Panc1 (cell line): Measurements from ENCODE around the gene TEKT3. TPM values are rescaled to one million over a fixed set of nuclear protein-coding genes. Genes with fewer than 3 reads are reported as not detected.

Source experiments
- ATAC-seq: fragments of 200-7000 bp; cut with Tn5 transposase; 2 replicates; pipeline ENCODE4 v1.9.1; 2020; ENCODE audit warnings: mild to moderate bottlenecking, moderate library complexity
- BruUV-seq: library from RNA; stranded (reverse); fragments of 400-500 nt; replicated peaks from 2 replicates; lab custom pipeline; 2021; lab: Mats Ljungman, UMichigan
- CTCF ChIA-PET: fragments of 300-600 bp; sonication (Branson Sonifier 250); formaldehyde crosslinking; loops from one replicate; lab custom pipeline; 2022; ENCODE audit warnings: antibody characterized with exemption; lab: Charles Lee
- POLR2A ChIA-PET: fragments of 300-600 bp; sonication (Branson Sonifier 250); formaldehyde crosslinking; loops from one replicate; lab custom pipeline; 2022; ENCODE audit warnings: antibody characterized with exemption; lab: Charles Lee
- DNase-seq: peaks from one replicate; pipeline ENCODE4 v3.0.0-alpha.2; 2010; ENCODE audit warnings: low read depth, low spot score
- H3K27ac ChIP-seq: 2 replicates; pipeline ENCODE4 v1.5.1; 2011; ENCODE audit warnings: mild to moderate bottlenecking, low read length, inconsistent platforms
- H3K27me3 ChIP-seq: fragments of 200-500 bp; sonication (Bioruptor generic); 2 replicates; pipeline ENCODE4 v1.6.0; 2014; ENCODE audit warnings: low read length, inconsistent platforms; ENCODE audit not compliant: control insufficient read depth, insufficient read depth
- H3K36me3 ChIP-seq: fragments of 200-500 bp; sonication (Bioruptor generic); 2 replicates; pipeline ENCODE4 v1.5.1; 2014; ENCODE audit warnings: inconsistent platforms, mild to moderate bottlenecking, low read length, moderate library complexity; ENCODE audit not compliant: control insufficient read depth, insufficient read depth
- H3K4me1 ChIP-seq: 2 replicates; pipeline ENCODE4 v1.5.1; 2011; ENCODE audit warnings: inconsistent platforms, mild to moderate bottlenecking, low read length, moderate library complexity; ENCODE audit not compliant: control insufficient read depth, insufficient read depth
- H3K4me3 ChIP-seq, 2 experiments: 2 replicates each; pipeline ENCODE4 v1.5.1; 2011 to 2012; ENCODE audit warnings: low read depth in 2 of 2, low read length in 2 of 2, mild to moderate bottlenecking in 2 of 2, inconsistent platforms in 1 of 2, moderate library complexity in 1 of 2
- H3K9me3 ChIP-seq: fragments of 200-500 bp; sonication (Bioruptor generic); 2 replicates; pipeline ENCODE4 v1.5.1; 2014; ENCODE audit warnings: low read depth, mild to moderate bottlenecking, inconsistent platforms, low read length, moderate library complexity; ENCODE audit not compliant: control insufficient read depth, insufficient read depth
- CTCF ChIP-seq: fragments of 450-650 bp; IDR thresholded peaks from 2 replicates; pipeline ENCODE4 v1.5.1; 2017; ENCODE audit warnings: mild to moderate bottlenecking
- POLR2AphosphoS5 ChIP-seq: IDR thresholded peaks from 2 replicates; pipeline ENCODE4 v1.6.1; 2012; ENCODE audit warnings: mild to moderate bottlenecking, low read depth, low read length, moderate library complexity
- REST ChIP-seq, 2 experiments: IDR thresholded peaks; 2 replicates each; pipeline ENCODE4 v1.6.1; 2011 to 2012; ENCODE audit warnings: low read depth in 2 of 2, control low read depth in 1 of 2, low read length in 1 of 2, mild to moderate bottlenecking in 1 of 2, moderate library complexity in 1 of 2; ENCODE audit not compliant: insufficient read depth in 1 of 2
- SIN3A ChIP-seq: IDR thresholded peaks from 2 replicates; pipeline ENCODE4 v1.6.1; 2012; ENCODE audit warnings: low read depth, mild to moderate bottlenecking, low read length, moderate library complexity, borderline replicate concordance; ENCODE audit not compliant: insufficient read depth
- TCF7L2 ChIP-seq: IDR thresholded peaks from 2 replicates; pipeline ENCODE4 v1.6.1; 2011; ENCODE audit warnings: mild to moderate bottlenecking, low read depth, low read length, inconsistent platforms
- in situ Hi-C: cut with HindIII; loops from 2 replicates; pipeline ENCODE4 v1.10.0; 2016; ENCODE audit warnings: low sequenced_read_pairs, low pct_unique_long_range_greater_than_20kb
- intact Hi-C: fragments of 100-400 bp; cut with micrococcal nuclease; formaldehyde crosslinking; loops from one replicate; pipeline ENCODE4 v1.10.0; 2022; ENCODE audit not compliant: unreplicated experiment
- total RNA-seq: library from RNA; stranded (reverse); gene quantifications from one replicate; pipeline ENCODE4 v1.2.1, GENCODE V29; 2021; ENCODE audit not compliant: unreplicated experiment

The TEKT3 gene
- total RNA-seq, 1 experiment from 2014 or later = not detected

GRCh38 chr17:15267996-15268395 is 73.4 kb downstream of the TEKT3 start:
- no peak for TF ChIP-seq POLR2AphosphoS5
- no peak for TF ChIP-seq TCF7L2
- no peak for TF ChIP-seq CTCF
- TF ChIP-seq REST (IDR thresholded peaks at IDR 0.05; ENCODE audit: insufficient read depth in 1 of 2, low read depth in 2 of 2, low read length in 1 of 2) = no peak
- no peak for TF ChIP-seq SIN3A
- intact Hi-C loops = no loop called here
- Histone ChIP-seq H3K36me3 (no peaks in the 10 kb centered on the region), H3K9me3 (no peaks in the 10 kb centered on the region), H3K4me3 (no peak overlapping the region), H3K27me3 (peaks cover 8% of the 10 kb centered on the region), H3K4me1 (no peaks in the 10 kb centered on the region), H3K27ac (no peak overlapping the region)
- in situ Hi-C loops = no loop called here
- ChIA-PET CTCF (no interaction called here), POLR2A (interaction anchor here (0.6 kb wide), 1 partner anchor 159 kb away, joined by 3 read pairs; no protein-coding TSS in a partner anchor)
- no TSS peak for BruUV-seq
- no peak for ATAC-seq
- DNase-seq = no peak

GRCh38 chr17:15266325-15267125 is 74.9 kb downstream of the TEKT3 start:
- CTCF ChIA-PET = interaction anchor here (0.7 kb wide), 1 partner anchor 236 kb away, joined by 3 read pairs; no protein-coding TSS in a partner anchor
- Histone ChIP-seq H3K4me3 (no peak overlapping the region), H3K9me3 (no peaks in the 10 kb centered on the region), H3K36me3 (no peaks in the 10 kb centered on the region; the same call in none of the 2 replicates), H3K27me3 (peaks cover 8% of the 10 kb centered on the region), H3K4me1 (peaks cover 3% of the 10 kb centered on the region; the same call in 1 of the 2 replicates), H3K27ac (no peak overlapping the region)
- no TSS peak for BruUV-seq
- TF ChIP-seq CTCF (no peak), REST (IDR thresholded peaks at IDR 0.05; ENCODE audit: insufficient read depth in 1 of 2, low read depth in 2 of 2, low read length in 1 of 2) (no peak), TCF7L2 (no peak), SIN3A (no peak), POLR2AphosphoS5 (no peak)
- ATAC-seq (no peak), DNase-seq (no peak)
- POLR2A ChIA-PET = no interaction called here
- in situ Hi-C loops = no loop called here
- intact Hi-C loops = no loop called here
